SK-N-SH treated with all-trans-retinoic acid at 6 μM for 48 hours (cell line): ENCODE measurements around the gene MMP19.
"Not testable (repeated sequence)": the region's sequence is repeated elsewhere in the genome, so short reads cannot be mapped to it uniquely, and the experiment has no call there.

Experiments
- ATAC-seq: fragments of 200-7000 bp; cut with Tn5 transposase; 3 replicates; pipeline ENCODE4 v1.9.1; 2020; ENCODE audit warnings: mild to moderate bottlenecking, moderate library complexity
- ARNTL ChIP-seq: fragments of 450-650 bp; formaldehyde crosslinking; IDR thresholded peaks from 2 replicates; pipeline ENCODE4 v1.5.0; 2020; ENCODE audit warnings: low read depth, mild to moderate bottlenecking, moderate library complexity, borderline replicate concordance
- CREB5 ChIP-seq: fragments of 250-450 bp; sonication (Bioruptor Pico); IDR thresholded peaks from 2 replicates; pipeline ENCODE4 v1.5.1; 2020; ENCODE audit warnings: low read depth, mild to moderate bottlenecking, moderate library complexity
- CSDC2 ChIP-seq: fragments of 250-450 bp; sonication (Bioruptor Pico); IDR thresholded peaks from 2 replicates; pipeline ENCODE4 v1.5.0; 2020; ENCODE audit warnings: mild to moderate bottlenecking, moderate library complexity
- ESRRG ChIP-seq: fragments of 250-450 bp; sonication (Bioruptor Pico); IDR thresholded peaks from 2 replicates; pipeline ENCODE4 v1.6.1; 2021; ENCODE audit warnings: mild to moderate bottlenecking
- GLIS3 ChIP-seq: fragments of 250-450 bp; sonication (Bioruptor Pico); IDR thresholded peaks from 2 replicates; pipeline ENCODE4 v1.5.0; 2020; ENCODE audit warnings: mild to moderate bottlenecking, moderate library complexity
- ISL1 ChIP-seq: fragments of 250-450 bp; sonication (Bioruptor Pico); IDR thresholded peaks from 2 replicates; pipeline ENCODE4 v2.1.2; 2022; ENCODE audit warnings: mild to moderate bottlenecking, moderate library complexity
- OSR1 ChIP-seq: fragments of 250-450 bp; sonication (Bioruptor Pico); IDR thresholded peaks from 2 replicates; pipeline ENCODE4 v1.8.0; 2022; ENCODE audit warnings: moderate library complexity, mild to moderate bottlenecking, inconsistent platforms
- PATZ1 ChIP-seq: fragments of 250-450 bp; sonication (Bioruptor Pico); IDR thresholded peaks from 2 replicates; pipeline ENCODE4 v1.8.0; 2020; ENCODE audit warnings: mild to moderate bottlenecking, moderate library complexity, borderline replicate concordance
- POU6F1 ChIP-seq: fragments of 250-450 bp; sonication (Bioruptor Pico); IDR thresholded peaks from 2 replicates; pipeline ENCODE4 v1.8.0; 2021; ENCODE audit warnings: low read depth, mild to moderate bottlenecking, moderate library complexity, borderline replicate concordance
- RARB ChIP-seq: fragments of 250-450 bp; sonication (Bioruptor Pico); IDR thresholded peaks from 2 replicates; pipeline ENCODE4 v1.8.0; 2021; ENCODE audit warnings: mild to moderate bottlenecking, moderate library complexity
- SNAI2 ChIP-seq: fragments of 250-450 bp; sonication (Bioruptor Pico); IDR thresholded peaks from 2 replicates; pipeline ENCODE4 v1.5.0; 2020; ENCODE audit warnings: mild to moderate bottlenecking, moderate library complexity
- TOX ChIP-seq: fragments of 250-450 bp; sonication (Bioruptor Pico); IDR thresholded peaks from 2 replicates; pipeline ENCODE4 v1.8.0; 2021; ENCODE audit warnings: mild to moderate bottlenecking, moderate library complexity, borderline replicate concordance
- TSHZ2 ChIP-seq: fragments of 250-450 bp; sonication (Bioruptor Pico); IDR thresholded peaks from 2 replicates; pipeline ENCODE4 v1.5.0; 2020; ENCODE audit warnings: mild to moderate bottlenecking, moderate library complexity
- ZC3H10 ChIP-seq: fragments of 250-450 bp; sonication (Bioruptor Pico); IDR thresholded peaks from 2 replicates; pipeline ENCODE4 v1.5.1; 2021; ENCODE audit warnings: mild to moderate bottlenecking, moderate library complexity
- ZFP3 ChIP-seq: fragments of 250-450 bp; sonication (Bioruptor Pico); IDR thresholded peaks from 2 replicates; pipeline ENCODE4 v1.5.0; 2020; ENCODE audit warnings: mild to moderate bottlenecking, moderate library complexity
- ZFP30 ChIP-seq: fragments of 450-650 bp; formaldehyde crosslinking; IDR thresholded peaks from 2 replicates; pipeline ENCODE4 v1.5.0; 2022; ENCODE audit warnings: mild to moderate bottlenecking, moderate library complexity
- ZNF565 ChIP-seq: fragments of 450-650 bp; formaldehyde crosslinking; conservative IDR thresholded peaks from 2 replicates; pipeline ENCODE4 v1.5.0; 2020; ENCODE audit warnings: low read depth, mild to moderate bottlenecking, moderate library complexity
- ZNF70 ChIP-seq: fragments of 450-650 bp; formaldehyde crosslinking; IDR thresholded peaks from 2 replicates; pipeline ENCODE4 v1.5.0; 2020; ENCODE audit warnings: mild to moderate bottlenecking, moderate library complexity
- ZNF8 ChIP-seq: fragments of 450-650 bp; formaldehyde crosslinking; IDR thresholded peaks from 2 replicates; pipeline ENCODE4 v1.5.0; 2020; ENCODE audit warnings: mild to moderate bottlenecking, moderate library complexity

Gene MMP19

GRCh38 chr12:55874443-55874842, 31.7 kb upstream of the MMP19 start:
- no peak for ATAC-seq
- TF ChIP-seq ARNTL (no peak), CREB5 (CRISPR knock-in tag) (no peak), ZC3H10 (CRISPR knock-in tag) (no peak), POU6F1 (no peak), TOX (CRISPR knock-in tag) (no peak), ZFP3 (CRISPR knock-in tag) (no peak), ESRRG (CRISPR knock-in tag) (no peak), PATZ1 (CRISPR knock-in tag) (no peak), ZNF565 (CRISPR knock-in tag) (no peak), ZNF70 (CRISPR knock-in tag) (no peak), TSHZ2 (CRISPR knock-in tag) (no peak), RARB (CRISPR knock-in tag) (no peak), ISL1 (CRISPR knock-in tag) (no peak), ZNF8 (CRISPR knock-in tag) (no peak), SNAI2 (CRISPR knock-in tag) (no peak), OSR1 (no peak), CSDC2 (CRISPR knock-in tag) (no peak), ZFP30 (CRISPR knock-in tag) (no peak)

- ATAC-seq = not testable (repeated sequence)
Observed at GRCh38 chr12:55866454-55867004, 23.8 kb upstream of the MMP19 start.

GRCh38 chr12:55865327-55865726, 22.6 kb upstream of the MMP19 start:
- no peak for TF ChIP-seq PATZ1 (CRISPR knock-in tag)
- TF ChIP-seq, all 23 proteins: peak for 0
- no peak for ATAC-seq

GRCh38 chr12:55862931-55863330, 20.2 kb upstream of the MMP19 start:
- ATAC-seq = not testable (repeated sequence)

GRCh38 chr12:55862286-55862685, 19.6 kb upstream of the MMP19 start:
- ATAC-seq = no peak
- TF ChIP-seq SNAI2 (CRISPR knock-in tag) (no peak), ZFP3 (CRISPR knock-in tag) (no peak), ZFP30 (CRISPR knock-in tag) (no peak), ZNF565 (CRISPR knock-in tag) (no peak), ZNF8 (CRISPR knock-in tag) (no peak), GLIS3 (CRISPR knock-in tag) (no peak)
